HFFc6 (cell line): ENCODE results near the gene PPP1R27. TPM values are rescaled to one million over a fixed set of nuclear protein-coding genes. Genes with fewer than 3 reads are reported as not detected.
"Not testable (repeated sequence)": the region's sequence is repeated elsewhere in the genome, so short reads cannot be mapped to it uniquely, and the experiment has no call there.

ENCODE experiments used
- DNase-seq: peaks from one replicate; pipeline ENCODE4 v3.0.0-alpha.2; 2018
- H3K27ac Mint-ChIP-seq: 2 replicates; pipeline ENCODE4 v1.8.0; 2020; ENCODE audit warnings: mild to moderate bottlenecking, mixed read lengths
- H3K27me3 Mint-ChIP-seq: 2 replicates; pipeline ENCODE4 v1.8.0; 2021; ENCODE audit warnings: mild to moderate bottlenecking, moderate library complexity, mixed read lengths; ENCODE audit not compliant: insufficient read depth
- H3K36me3 Mint-ChIP-seq: 2 replicates; pipeline ENCODE4 v1.8.0; 2021; ENCODE audit warnings: low read depth, mixed read lengths
- H3K4me1 Mint-ChIP-seq: 2 replicates; pipeline ENCODE4 v1.8.0; 2020; ENCODE audit warnings: low read depth, mixed read lengths
- H3K4me3 Mint-ChIP-seq: 2 replicates; pipeline ENCODE4 v1.8.0; 2020; ENCODE audit warnings: mild to moderate bottlenecking, moderate library complexity, mixed read lengths
- H3K9me3 Mint-ChIP-seq: 2 replicates; pipeline ENCODE4 v1.8.0; 2020; ENCODE audit warnings: mild to moderate bottlenecking, mixed read lengths
- CTCF ChIP-seq: fragments of 200-600 bp; sonication (generic); IDR thresholded peaks from 2 replicates; pipeline ENCODE4 v1.5.0; 2021; ENCODE audit warnings: antibody characterized with exemption, mild to moderate bottlenecking
- total RNA-seq, 6 experiments: library from RNA; stranded (reverse); fragmentation: NEBNext Ultra II Directional; extraction: Animal tissue kit (Norgen Biotek cat#: 25700); gene quantifications; 2 replicates in 1 of 6; 3 replicates in 5 of 6; pipeline ENCODE4 v1.2.3, GENCODE V29; 2021

The PPP1R27 gene
- total RNA-seq, 6 experiments from 2014 or later, result not detected

- DNase-seq, result no peak
- H3K4me1 Mint-ChIP-seq, result peaks cover 1% of the 10 kb centered on the region
- peaks cover 9% of the 10 kb centered on the region; the same call in 1 of the 2 replicates for H3K27me3 Mint-ChIP-seq
- no peak overlapping the region; the same call in 1 of the 2 replicates for H3K27ac Mint-ChIP-seq
- no peaks in the 10 kb centered on the region for H3K9me3 Mint-ChIP-seq
- no peak for TF ChIP-seq CTCF
- H3K4me3 Mint-ChIP-seq, result no peak overlapping the region
- peaks cover 16% of the 10 kb centered on the region for H3K36me3 Mint-ChIP-seq
Measured at GRCh38 chr17:81842725-81843504, 8.1 kb upstream of the PPP1R27 start.

- H3K27ac Mint-ChIP-seq, result no peak overlapping the region
- peaks cover 16% of the 10 kb centered on the region for H3K36me3 Mint-ChIP-seq
Measured at GRCh38 chr17:81842378-81842724, 7.5 kb upstream of the PPP1R27 start.

DNA sequence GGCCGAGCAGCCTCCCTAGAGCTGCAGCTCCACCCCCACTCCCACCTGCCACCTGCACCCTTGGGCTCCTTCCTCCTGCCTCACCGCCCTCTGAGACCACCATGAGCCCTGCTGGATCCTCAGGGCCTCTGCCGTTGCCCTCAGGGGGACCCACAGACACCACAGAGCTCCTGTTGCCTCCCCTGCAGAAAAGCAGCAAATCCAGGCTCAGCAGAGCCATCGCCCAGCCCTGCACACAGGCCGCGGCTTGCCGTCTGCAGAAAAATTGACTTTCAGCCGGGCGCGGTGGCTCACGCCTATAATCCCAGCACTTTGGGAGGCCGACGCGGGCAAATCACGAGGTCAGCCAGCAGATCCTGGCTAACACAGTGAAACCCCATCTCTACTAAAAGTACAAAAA lies 7.0 kb upstream of the PPP1R27 start:
- Mint-ChIP-seq H3K4me1 (peaks cover 7% of the 10 kb centered on the region), H3K36me3 (peaks cover 16% of the 10 kb centered on the region), H3K4me3 (no peak overlapping the region), H3K27me3 (peaks cover 9% of the 10 kb centered on the region; the same call in 1 of the 2 replicates), H3K9me3 (no peaks in the 10 kb centered on the region), H3K27ac (no peak overlapping the region)
- no peak for TF ChIP-seq CTCF
- no peak for DNase-seq

More at GRCh38 chr17:81842378-81842724, 7.5 kb upstream of the PPP1R27 start:
- Mint-ChIP-seq H3K4me3 (no peak overlapping the region), H3K27me3 (peaks cover 9% of the 10 kb centered on the region; the same call in 1 of the 2 replicates), H3K9me3 (no peaks in the 10 kb centered on the region), H3K4me1 (peaks cover 7% of the 10 kb centered on the region)
- DNase-seq, result no peak
- TF ChIP-seq CTCF, result no peak

DNA sequence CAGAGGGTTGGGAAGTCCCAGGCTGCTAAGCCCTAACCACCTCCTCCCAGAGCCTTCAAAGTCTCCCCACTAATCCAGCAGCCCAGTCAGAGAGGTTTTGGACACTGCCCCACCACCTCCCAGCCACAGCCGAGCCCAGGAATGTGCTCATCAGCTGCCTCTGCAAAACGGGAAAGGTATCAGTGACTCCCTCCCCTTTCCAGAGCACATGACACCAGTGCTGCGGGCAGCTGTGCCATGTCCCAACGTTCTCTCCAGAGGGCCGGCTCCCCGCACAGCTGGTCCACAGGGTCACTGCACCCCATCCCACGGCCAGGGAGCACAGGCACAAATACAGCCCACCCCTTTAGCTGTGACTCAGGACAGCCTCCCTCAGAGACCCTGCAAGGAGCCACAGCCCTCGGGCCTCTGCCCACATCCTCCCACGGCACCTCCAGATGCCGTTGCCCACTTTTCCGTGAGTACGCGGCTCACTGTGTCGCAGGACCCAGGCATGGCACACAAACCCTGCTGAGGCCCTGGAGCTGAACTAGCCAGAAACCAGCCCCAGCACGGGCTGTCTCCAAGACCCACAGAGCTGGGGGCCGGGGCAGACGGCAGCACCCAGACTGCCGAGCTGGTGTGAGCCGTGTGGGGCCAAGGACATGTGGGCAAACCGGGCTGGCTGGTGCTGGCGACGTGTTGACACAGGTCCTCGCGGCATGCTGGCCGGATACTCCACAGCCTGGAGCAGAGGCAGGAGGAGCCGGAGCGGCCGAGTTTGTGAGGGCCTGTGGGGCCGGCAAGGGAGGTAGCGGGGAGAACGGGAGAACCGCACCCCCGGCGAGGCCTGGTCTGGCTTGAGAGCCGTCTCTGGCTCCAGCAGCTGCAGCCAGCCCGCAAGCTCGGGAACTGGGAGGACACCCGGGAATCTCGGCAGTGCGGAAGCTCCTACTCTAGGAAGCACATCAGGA lies 6.3 kb upstream of the PPP1R27 start:
- DNase-seq, result no peak
- no peak for TF ChIP-seq CTCF
- peaks cover 7% of the 10 kb centered on the region for H3K4me1 Mint-ChIP-seq
- H3K4me3 Mint-ChIP-seq, result no peak overlapping the region
- H3K36me3 Mint-ChIP-seq, result peaks cover 16% of the 10 kb centered on the region
- no peak overlapping the region for H3K27ac Mint-ChIP-seq
- H3K9me3 Mint-ChIP-seq, result no peaks in the 10 kb centered on the region
- peaks cover 7% of the 10 kb centered on the region; the same call in 1 of the 2 replicates for H3K27me3 Mint-ChIP-seq

DNA sequence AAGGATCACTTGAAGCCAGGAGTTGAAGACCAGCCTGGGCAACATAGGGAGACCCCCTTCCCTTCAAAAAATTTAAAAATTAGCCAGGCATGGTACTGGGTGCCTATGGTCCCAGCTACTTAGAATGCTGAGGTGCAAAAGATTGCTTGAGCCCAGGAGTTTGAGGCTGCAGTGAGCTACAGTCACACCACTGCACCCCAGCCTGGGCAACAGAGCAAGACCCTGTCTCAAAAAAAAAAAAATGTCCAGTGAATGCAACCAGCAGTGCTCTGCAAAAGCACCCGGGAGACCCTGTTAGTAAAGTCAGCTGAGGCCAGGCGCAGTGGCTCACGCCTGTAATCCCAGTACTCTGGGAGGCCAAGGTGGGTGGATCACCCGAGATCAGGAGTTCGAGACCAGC lies 5.2 kb upstream of the PPP1R27 start:
- H3K36me3 Mint-ChIP-seq, result peaks cover 16% of the 10 kb centered on the region
- not testable (repeated sequence) for DNase-seq, H3K27me3 Mint-ChIP-seq, H3K27ac Mint-ChIP-seq, H3K4me3 Mint-ChIP-seq, H3K4me1 Mint-ChIP-seq, H3K9me3 Mint-ChIP-seq
